Panc1 (cell line): Measurements from ENCODE around the gene SLC66A2.

Experiments used
- POLR2AphosphoS5 ChIP-seq: IDR thresholded peaks from 2 replicates; pipeline ENCODE4 v1.6.1; 2012; ENCODE audit warnings: mild to moderate bottlenecking, low read depth, low read length, moderate library complexity
- REST ChIP-seq, 2 experiments: IDR thresholded peaks; 2 replicates each; pipeline ENCODE4 v1.6.1; 2011 to 2012; ENCODE audit warnings: low read depth in 2 of 2, control low read depth in 1 of 2, low read length in 1 of 2, mild to moderate bottlenecking in 1 of 2, moderate library complexity in 1 of 2; ENCODE audit not compliant: insufficient read depth in 1 of 2
- SIN3A ChIP-seq: IDR thresholded peaks from 2 replicates; pipeline ENCODE4 v1.6.1; 2012; ENCODE audit warnings: low read depth, mild to moderate bottlenecking, low read length, moderate library complexity, borderline replicate concordance; ENCODE audit not compliant: insufficient read depth
- TCF7L2 ChIP-seq: IDR thresholded peaks from 2 replicates; pipeline ENCODE4 v1.6.1; 2011; ENCODE audit warnings: mild to moderate bottlenecking, low read depth, low read length, inconsistent platforms
- TF ChIP-seq, protein P1 (sequence below): fragments of 450-650 bp; IDR thresholded peaks from 2 replicates; pipeline ENCODE4 v1.5.1; 2017; ENCODE audit warnings: mild to moderate bottlenecking

GRCh38 chr18:79950515-79951341, 725 bp downstream of the SLC66A2 start:
- TF ChIP-seq, protein P1, sequence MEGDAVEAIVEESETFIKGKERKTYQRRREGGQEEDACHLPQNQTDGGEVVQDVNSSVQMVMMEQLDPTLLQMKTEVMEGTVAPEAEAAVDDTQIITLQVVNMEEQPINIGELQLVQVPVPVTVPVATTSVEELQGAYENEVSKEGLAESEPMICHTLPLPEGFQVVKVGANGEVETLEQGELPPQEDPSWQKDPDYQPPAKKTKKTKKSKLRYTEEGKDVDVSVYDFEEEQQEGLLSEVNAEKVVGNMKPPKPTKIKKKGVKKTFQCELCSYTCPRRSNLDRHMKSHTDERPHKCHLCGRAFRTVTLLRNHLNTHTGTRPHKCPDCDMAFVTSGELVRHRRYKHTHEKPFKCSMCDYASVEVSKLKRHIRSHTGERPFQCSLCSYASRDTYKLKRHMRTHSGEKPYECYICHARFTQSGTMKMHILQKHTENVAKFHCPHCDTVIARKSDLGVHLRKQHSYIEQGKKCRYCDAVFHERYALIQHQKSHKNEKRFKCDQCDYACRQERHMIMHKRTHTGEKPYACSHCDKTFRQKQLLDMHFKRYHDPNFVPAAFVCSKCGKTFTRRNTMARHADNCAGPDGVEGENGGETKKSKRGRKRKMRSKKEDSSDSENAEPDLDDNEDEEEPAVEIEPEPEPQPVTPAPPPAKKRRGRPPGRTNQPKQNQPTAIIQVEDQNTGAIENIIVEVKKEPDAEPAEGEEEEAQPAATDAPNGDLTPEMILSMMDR, result no peak
- TF ChIP-seq POLR2AphosphoS5 (no peak), REST (IDR thresholded peaks at IDR 0.05; ENCODE audit: insufficient read depth in 1 of 2, low read depth in 2 of 2, low read length in 1 of 2) (no peak), SIN3A (peak; percentile 38; the same call in 1 of the 2 replicates), TCF7L2 (no peak)
